OCI-LY7 (cell line): ENCODE data around the gene PATJ.

Experiments
- EZH2phosphoT487 ChIP-seq: fragments of 200-600 bp; sonication (generic); IDR thresholded peaks from 2 replicates; pipeline ENCODE4 v1.6.1; 2018; ENCODE audit warnings: low read depth, borderline replicate concordance, mild to moderate bottlenecking, mixed run types, antibody characterized with exemption, low read length, moderate library complexity, mixed read lengths
- TF ChIP-seq, protein P1 (sequence below): fragments of 200-600 bp; sonication (generic); conservative IDR thresholded peaks from 2 replicates; pipeline ENCODE4 v1.5.1; 2014; ENCODE audit warnings: mild to moderate bottlenecking, antibody characterized with exemption, low read length, moderate library complexity, mixed read lengths

DNA sequence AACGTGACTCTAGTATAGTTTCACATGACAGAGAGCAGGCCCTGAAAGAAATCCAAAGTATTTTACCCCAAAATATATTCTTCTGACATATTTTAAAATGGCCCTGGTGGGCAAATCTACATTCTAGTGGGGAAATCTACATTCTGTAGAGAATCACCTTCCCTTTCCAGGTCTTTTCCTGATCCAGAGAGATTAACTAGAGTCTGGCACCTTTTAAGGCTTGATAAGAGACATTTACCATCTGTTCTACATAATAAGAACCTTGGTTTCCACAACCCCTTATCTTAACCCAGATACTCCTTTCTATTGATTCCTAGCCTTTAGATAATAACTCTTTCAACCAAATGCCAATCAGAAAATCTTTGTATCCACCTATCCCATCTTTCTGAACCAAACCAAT lies 435.3 kb downstream of the PATJ start:
- TF ChIP-seq, protein P1, sequence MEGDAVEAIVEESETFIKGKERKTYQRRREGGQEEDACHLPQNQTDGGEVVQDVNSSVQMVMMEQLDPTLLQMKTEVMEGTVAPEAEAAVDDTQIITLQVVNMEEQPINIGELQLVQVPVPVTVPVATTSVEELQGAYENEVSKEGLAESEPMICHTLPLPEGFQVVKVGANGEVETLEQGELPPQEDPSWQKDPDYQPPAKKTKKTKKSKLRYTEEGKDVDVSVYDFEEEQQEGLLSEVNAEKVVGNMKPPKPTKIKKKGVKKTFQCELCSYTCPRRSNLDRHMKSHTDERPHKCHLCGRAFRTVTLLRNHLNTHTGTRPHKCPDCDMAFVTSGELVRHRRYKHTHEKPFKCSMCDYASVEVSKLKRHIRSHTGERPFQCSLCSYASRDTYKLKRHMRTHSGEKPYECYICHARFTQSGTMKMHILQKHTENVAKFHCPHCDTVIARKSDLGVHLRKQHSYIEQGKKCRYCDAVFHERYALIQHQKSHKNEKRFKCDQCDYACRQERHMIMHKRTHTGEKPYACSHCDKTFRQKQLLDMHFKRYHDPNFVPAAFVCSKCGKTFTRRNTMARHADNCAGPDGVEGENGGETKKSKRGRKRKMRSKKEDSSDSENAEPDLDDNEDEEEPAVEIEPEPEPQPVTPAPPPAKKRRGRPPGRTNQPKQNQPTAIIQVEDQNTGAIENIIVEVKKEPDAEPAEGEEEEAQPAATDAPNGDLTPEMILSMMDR = no peak
- TF ChIP-seq EZH2phosphoT487 = no peak
